HG02610 (cell line): Measurements from ENCODE around the gene UPP2.

Source experiments
- ATAC-seq: cut with Tn5 transposase; IDR thresholded peaks from one replicate; pipeline ENCODE4 v1.9.1; 2021; ENCODE audit warnings: mild to moderate bottlenecking, moderate library complexity; ENCODE audit not compliant: unreplicated experiment

The UPP2 gene

DNA sequence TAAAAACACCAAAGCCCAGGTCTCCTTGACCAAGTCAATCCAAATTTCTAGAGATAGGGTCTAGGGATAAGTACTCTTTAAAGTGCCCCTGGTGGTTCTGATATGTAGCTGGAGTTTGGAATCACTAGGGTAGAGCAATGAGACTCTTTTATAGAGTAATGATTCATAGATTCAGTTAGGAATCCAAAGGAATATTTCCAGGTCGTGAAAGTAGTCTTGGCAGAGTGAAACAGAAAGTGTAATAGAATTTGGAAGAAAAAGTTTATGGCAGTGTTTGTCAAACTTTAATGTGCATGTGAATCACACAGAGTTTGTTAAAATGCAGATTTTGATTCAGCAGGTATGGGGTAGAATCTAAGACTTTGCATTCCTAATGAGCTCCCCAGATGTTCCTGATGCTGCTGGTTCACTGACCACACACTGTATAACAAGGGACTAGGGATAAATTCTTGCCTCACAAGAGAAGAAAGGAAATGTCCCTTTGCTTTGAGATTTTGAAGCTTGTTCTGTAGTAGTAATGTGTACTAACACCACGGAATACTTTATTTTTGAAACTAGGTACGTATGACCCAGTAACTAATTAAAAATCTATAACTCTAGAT is 1.8 kb downstream of the UPP2 start:
- no peak for ATAC-seq

DNA sequence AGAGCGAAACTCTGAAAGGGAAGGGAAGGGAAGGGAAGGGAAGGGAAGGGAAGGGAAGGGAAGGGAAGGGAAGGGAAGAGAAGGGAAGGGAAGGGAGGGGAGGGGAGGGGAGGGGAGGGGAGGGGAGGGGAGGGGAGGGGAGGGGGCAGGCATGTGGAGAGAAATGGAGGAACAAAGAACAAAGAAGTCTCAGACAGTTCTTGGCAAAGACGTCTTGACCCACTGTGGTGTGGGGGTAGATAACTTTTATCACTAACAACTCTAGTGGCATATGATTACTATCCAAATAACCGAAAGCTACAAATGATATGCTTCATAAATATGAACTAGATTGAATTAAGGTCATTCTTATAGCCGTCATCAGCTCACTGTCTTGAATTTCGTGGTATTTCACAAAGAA is 3.2 kb downstream of the UPP2 start:
- no peak for ATAC-seq

DNA sequence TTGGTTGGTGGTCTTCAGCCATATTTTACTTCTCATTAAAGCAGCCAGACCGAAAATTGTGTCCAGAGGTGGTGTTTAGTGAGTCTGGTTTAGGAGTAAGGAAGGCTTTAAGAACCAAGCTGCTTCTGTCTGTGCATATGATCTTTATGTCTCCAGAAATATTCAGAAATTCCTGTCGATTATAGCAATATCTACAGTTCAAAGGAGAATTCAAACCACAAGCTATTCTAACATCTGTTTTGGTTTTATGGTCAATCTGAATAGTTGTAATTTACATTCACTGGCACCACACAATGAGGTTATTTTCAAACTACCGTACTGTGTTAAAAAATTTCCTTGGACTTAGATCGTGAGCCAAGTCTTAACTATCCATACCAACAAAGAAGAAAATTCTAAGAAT is 11.3 kb downstream of the UPP2 start:
- ATAC-seq = no peak

DNA sequence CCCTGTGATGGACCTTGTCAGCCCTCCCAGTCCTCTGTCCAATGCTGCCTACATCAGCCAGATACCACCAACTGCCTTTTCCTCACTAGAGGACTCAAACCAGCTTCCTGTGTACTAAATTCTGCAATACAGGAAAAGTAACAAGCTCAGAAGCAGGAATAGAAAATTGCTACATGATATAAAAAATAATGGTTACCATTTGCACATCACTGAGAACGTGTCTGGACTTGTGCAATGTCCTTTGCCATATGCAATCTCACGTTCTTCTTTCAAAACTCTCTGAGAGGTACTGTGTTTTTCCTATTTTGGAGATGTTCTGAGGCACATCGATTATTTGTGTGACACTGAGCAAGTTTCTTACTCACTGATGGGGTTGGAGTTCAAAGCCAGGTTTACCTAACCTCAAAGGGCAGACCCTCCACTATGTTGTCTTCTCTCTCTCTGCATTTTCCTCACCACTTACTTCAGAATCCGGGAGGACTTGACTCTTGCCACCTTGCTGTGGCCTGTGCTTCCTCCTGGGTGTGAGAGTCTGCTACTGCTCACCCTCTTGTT is 12.1 kb downstream of the UPP2 start:
- ATAC-seq = no peak

DNA sequence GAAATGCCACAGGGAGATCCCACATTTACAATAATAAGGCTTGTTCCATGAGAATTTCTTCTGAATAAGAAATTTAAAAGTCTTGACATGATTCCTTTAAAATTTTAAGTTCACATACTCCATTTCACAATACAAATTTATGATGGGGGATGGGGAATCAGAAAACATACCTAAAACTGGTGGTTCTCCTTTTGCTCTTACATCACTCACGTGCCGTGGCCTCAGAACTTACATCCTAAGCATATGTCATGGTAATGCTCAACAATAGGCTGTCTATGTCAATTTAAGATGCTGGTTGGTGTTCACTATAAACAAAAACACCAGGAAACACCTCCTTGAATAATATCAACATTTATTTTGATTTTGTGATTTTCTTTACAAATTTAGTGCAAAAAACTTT is 12.8 kb downstream of the UPP2 start:
- no peak for ATAC-seq

DNA sequence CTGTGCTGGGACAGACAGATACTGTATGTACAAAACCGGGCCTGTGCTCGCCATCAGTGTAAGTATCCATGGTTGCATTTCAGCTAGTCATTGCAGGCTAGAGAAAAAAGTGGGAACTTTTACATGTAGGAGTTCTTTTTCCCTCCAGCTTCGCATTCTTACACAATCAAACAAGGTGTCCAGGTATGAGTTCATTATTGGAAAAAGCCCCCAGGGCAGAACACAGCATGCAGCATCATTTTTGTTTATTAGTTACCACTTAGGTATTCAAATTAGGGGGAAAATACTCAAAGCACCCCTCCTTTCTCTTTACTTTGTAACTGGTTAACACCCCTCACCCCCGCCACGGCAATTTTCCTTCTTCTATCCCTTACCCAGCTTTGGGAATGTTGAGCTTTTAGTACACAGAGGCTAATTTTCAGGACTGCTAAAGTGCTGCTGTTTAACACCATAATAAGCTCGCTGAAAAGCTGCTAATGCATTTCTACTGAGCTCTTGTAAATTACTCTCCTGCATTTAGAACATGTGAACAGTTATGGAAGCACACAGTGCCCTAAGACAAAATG is 13.6 kb downstream of the UPP2 start:
- no peak for ATAC-seq

DNA sequence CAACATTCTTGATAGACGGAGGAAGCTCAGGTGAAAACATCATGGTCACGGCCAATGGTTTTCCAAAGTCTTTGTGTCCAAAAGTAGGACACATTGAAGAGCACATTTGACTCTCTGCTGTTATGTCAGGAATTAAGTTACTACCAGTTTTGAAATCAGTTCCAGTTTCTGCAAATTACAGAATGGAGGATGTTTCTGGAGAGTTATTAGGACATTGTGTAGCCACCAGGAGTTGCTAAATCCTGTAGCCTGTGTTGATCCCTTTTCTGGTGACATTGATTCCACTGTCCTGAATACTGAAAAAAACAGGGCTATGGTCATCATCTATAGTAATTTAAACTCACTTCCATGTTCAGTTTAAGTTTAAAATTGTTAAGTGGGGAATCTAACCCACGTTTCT is 15.3 kb downstream of the UPP2 start:
- ATAC-seq = no peak

DNA sequence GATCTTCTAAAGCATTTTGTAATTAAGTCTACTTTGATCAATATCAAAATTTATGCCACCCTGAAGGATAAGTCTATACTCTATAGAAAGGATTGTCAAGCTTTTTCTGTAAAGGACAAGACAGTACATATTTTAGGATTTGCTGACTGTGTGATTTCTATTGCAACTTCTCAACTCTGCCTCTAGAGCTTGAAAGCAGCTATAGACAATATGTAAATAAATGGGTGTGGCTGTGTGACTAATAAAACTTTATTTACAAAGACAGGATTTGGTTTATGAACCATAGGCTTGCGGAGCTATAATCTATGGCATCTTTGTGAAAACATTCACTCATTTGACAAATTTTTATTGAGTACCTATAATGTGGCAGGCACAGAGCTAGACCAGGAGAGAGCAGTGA is 18.4 kb downstream of the UPP2 start:
- no peak for ATAC-seq

DNA sequence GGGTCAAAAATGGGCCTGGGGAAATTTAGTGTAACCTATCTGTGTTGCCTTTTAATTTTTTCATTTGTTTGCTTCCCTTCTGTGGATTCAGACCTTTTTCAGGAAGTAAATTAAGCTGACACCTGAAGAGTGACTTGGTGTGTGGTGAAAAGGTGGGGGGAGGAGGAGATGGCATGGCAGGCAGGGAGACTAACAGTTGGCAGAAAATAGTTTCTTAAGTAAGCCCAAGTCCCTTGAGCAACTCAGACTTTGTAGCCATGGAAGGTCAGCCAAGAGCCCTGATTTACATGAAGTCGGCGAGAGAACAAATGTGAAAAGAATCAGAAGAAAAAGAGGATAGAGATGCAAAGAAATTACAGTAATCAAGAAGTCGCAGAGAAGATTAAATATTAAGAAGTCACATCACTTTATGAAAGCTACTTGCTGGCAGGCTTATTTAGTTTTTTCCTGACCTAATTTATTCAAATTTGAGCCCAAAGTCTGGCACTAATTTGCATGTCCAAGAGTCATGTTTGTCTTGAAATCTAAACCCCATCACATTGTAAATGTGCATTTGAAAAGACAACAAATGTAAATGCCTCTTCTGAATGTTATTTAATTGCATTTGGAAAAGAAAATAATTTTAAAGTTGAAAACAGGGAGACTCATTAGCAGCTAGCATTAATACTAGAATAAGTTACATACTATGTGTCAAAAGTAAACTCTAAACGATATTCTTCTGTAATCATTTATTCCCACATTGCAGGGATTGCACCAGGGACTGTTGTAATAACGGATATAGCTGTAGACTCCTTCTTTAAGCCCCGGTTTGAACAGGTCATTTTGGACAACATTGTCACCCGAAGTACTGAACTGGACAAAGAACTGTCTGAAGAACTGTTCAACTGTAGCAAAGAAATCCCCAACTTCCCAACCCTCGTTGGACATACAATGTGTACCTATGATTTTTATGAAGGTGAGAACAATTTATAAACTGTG is 19.3 kb downstream of the UPP2 start:
- no peak for ATAC-seq

DNA sequence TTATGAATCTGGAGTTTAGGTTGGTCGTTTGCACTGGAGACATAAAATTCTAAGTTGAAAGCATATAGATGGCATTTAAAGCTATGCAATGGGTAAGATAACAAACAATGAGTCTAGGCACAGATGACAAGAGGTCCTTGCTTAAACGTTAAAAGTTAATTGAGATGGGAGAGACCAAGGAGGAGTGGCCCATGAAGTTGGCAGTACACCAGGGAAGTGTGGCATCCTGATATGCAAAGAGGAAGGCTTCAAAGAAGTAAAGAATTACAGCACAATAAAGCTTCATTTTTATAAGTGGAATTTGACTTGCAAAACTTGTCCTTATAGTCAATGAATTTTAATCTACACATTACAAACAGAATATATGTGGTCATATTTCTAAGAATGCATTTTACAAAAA is 23.2 kb downstream of the UPP2 start:
- ATAC-seq = no peak

DNA sequence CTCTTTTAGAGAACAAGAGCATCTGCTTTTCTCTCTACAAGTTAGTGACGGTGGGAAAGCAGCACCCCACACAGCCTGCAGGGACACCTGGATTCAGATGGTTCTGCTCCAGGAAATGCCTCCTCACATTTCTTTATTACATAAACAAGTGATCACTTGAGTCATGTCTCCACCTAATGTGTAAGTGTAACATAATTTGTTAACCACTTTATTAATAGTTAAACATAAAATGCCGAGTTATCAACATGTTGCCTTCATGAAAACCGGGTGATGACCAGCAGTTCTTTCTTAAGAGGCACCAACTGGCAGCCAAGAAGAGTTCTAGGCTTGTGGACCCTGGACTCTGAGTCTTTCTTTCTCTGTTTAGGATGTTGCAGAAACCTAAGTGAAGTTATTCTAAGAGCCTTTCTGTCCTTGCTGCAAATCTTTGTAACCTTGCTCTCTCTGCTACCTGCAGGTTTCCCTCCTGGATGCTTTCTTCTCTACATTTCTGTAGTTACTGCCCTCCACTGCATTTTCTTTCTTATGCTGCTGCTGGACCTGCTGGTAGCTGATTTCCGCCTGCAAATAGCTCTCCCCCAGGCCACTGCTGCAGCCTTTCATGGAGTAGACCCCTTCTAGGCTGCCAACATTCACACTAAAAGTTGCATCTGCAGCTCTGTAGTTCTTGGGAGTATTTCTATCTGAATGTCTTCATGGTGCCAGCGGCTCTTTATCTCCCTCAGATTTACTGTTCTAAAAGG is 24.3 kb downstream of the UPP2 start:
- ATAC-seq = no peak

DNA sequence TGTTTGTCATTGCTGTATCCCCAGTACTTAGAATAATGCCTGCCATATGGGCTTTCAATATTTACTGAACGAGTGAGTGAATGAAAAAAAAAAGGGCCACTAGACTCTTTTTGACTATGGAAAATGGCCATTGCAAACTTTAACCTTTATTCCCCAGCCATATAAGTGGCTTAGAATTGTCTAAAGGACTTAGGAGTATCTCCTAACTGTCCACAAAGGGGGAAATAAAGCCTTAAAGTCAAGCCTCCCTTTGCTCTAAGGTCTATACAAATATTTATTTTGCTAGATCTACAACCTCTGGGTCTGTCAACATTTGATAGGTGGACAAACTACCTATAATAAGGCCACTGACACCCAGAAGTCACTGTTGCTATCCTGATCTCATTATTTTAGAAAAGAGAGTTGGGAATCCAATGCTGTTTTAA is 25.7 kb downstream of the UPP2 start:
- no peak for ATAC-seq

DNA sequence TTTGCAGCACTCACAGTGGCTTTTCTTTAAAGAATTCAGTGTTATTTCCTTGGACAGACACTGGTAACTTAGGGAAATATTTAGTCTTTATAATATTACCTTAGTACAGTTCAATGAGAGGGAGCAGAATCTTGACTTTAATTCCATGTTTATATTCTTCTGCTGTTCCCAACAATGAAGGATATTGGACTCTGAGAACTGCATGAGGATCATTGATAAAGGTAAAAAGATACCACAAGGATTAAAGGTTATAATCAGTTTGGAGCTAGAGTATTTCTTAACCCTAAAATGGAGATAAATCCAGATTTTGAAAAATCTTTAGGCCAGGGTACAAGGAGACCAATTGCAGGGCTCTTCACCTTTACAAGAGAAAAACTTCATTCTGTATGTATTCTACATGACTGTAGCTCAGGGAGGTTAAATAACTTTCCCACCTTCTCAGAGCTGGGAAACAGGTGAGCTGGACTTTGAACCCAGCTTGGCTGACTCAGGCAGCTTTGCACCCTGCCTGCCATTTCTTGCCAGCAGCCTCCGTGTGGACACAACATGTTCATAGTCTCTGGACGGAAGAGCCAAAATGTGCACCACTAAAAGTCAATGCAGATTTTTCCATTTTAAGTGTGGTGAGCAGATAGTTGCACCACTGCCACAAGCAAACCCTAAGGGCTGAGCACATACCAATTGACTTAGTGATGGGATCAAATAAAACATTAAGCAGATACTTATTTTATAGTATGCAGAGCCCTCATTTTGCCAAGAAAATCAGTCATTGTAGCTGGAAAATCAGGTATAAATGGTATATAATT is 26.7 kb downstream of the UPP2 start:
- no peak for ATAC-seq

DNA sequence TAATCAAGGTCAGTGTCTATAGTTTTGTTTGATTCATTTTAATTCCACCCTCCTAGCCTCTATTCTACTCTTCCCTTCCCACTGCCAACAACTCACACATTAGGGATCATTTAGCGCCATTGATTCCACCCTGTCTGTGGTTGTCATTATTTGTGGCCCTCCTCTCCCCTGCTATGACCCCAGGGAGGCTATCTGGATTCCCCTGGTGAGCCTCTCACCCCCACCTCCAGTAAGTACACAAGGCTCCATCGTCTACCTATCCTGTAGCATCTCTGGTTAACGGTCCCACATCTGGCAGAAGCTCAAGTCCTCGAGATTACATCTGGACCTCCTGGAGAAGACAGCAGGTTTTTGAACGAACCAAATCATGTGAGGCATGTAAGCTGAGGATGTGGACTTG is 27.4 kb downstream of the UPP2 start:
- ATAC-seq = no peak

DNA sequence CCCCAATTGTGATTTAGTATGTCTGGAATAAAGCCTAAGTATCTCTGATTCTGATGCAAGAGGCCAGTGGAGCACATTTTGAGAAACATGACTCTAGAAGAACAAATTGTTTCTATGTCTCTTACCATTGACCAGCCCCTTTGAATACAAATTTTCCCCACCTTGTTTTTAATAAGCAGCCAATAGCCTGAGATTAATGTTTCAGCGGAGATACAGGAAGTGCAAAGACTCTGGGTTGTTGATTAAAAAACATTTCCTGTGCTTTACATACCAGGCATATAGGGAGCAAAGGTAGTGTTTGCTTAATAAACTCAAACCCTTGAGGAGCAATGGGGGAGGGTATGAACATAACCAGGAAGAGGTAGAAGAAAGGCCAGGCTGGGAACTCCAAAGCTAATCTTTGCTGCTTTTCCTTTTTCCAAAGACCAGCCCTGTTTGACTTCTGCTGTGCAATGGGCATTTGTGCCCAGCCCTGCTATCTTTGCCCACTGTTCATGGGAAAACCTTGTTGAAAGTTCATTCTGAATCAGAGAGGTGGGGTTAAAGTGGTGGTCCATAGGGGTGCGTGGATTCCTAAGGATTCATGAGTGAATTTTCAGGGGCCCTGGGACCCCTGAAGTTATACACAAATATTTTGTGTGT is 29.3 kb downstream of the UPP2 start:
- no peak for ATAC-seq

DNA sequence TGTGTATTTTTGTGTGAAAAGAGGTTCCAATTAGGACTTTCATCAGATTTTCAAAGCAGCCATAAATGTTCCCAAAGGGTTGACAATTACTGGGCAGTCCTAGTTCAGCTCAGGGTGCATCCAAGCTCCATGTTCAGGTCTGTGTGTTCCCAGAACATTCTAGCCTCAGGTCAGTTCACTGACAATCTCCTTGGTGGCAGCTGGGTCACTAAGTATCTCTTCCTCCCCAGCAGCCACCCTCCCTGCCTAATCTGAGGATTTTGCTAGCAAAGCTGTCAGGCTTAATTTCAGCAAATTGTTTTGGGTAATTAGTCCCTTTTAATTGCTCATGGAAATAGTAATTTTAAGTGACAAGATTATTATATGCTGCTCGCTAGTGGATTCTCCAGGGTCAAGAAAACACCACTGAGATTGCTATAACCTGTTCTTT is 29.8 kb downstream of the UPP2 start:
- no peak for ATAC-seq

DNA sequence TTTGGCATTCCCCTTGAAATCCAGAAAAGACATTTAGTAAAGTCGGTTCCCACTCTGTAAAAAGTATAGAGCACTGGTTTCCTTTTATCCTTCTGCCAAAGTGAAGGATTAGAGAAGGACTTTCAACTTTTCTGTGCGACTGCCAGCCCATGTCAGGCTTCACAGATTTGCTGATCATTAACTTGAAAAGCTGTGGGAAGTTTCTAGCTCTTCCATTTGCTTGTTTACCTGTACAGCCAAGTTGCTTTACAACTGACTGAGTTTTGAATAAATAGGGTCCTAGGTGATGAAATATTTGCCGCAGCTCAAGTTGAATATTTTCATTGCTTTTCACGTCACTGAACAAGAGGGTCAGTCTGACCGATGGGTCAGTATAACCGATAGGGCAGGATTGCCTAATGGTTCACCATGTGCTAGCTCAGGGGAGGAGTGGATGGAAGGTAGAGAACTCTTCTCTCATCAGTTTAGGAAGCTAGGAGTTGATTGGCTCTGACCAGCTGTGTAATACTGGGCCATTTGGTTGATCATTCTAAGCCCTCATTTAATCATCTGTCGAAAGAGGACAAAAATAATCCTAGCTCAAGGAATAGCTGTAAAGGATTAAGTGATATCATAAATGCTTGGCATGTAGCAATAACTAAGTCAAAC is 30.4 kb downstream of the UPP2 start:
- ATAC-seq = no peak

DNA sequence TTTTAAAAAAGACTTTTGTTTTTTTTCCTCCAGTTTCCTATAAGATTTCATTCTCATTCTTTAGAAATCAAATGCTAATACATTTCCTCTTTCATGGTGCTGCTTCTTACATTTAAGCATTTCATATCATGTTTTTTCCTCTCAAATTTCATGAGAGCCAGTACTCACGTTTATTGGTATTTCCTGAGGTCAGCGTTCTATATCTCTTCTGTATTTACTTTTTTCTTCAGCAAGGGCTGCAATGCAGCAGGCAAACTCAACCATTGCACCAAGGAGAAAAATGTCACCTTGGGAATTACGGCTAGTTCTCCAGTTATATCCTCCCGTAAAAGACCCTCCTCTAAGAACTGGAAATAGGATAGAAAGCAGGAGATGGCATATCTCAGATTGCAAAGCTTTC is 32.4 kb downstream of the UPP2 start:
- no peak for ATAC-seq

DNA sequence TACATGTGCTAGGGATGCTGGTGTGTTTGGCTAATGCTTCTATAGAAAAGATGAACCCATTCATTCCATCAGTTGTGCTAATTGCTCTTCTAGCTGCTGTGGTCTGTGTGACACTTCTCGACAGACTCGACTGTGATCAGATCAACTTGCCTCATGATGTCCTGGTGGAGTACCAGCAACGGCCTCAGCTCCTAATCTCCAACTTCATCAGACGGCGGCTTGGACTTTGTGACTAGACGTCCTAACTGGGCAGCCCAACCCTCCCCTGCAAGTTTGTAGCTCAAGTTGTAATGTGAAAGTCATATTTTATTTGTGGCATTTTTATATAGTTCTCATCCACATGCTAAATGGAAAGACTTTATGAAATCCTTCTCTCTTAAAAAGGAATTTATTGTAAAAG is 33.0 kb downstream of the UPP2 start:
- ATAC-seq = no peak
